ENCODE data around the gene WDR93.

GRCh38 chr15:89649716-89650115, 40.9 kb upstream of the WDR93 start:
- TF ChIP-seq TAF1 (IDR thresholded peaks at IDR 0.05; ENCODE audit: borderline replicate concordance, insufficient read depth, low read length) (no peak), POLR2AphosphoS5 (IDR thresholded peaks at IDR 0.05; ENCODE audit: low read depth, low read length) (no peak), REST (IDR thresholded peaks at IDR 0.05; ENCODE audit: insufficient read depth in 1 of 2, low read depth in 2 of 2, low read length in 2 of 2) (no peak), FOXP2 (optimal IDR thresholded peaks at IDR 0.05; ENCODE audit: borderline replicate concordance, extremely low read depth, extremely low read length, insufficient read depth) (no peak), SIN3A (IDR thresholded peaks at IDR 0.05; ENCODE audit: borderline replicate concordance, insufficient read depth, low read length) (no peak)

Data from PFSK-1 (cell line).